Adrenal gland (tissue), 5 donors: ENCODE results near the gene KRTAP12-3.
"Not testable (repeated sequence)": the region's sequence is repeated elsewhere in the genome, so short reads cannot be mapped to it uniquely, and the experiment has no call there.

ENCODE experiments used
- POLR2A ChIP-seq, 2 donors: fragments of 450-650 bp; IDR thresholded peaks; one replicate each; pipeline ENCODE4 v1.6.1; 2017; ENCODE audit warnings: antibody characterized with exemption in 2 of 2, mild to moderate bottlenecking in 2 of 2, moderate library complexity in 1 of 2
- TF ChIP-seq, protein P1 (sequence below), 6 experiments: fragments of 450-650 bp in 4 of 6; fragments of 200-600 bp in 2 of 6; sonication (generic) in 1 of 6; IDR thresholded peaks; 1 replicate in 5 of 6; 2 replicates in 1 of 6; pipeline versions ENCODE4 v1.5.1 to v1.8.0; 2016 to 2021; ENCODE audit warnings: antibody characterized with exemption in 6 of 6, mild to moderate bottlenecking in 2 of 6, moderate library complexity in 1 of 6
- donor health status: DM: no; HTN: no; CAD: no.

DNA sequence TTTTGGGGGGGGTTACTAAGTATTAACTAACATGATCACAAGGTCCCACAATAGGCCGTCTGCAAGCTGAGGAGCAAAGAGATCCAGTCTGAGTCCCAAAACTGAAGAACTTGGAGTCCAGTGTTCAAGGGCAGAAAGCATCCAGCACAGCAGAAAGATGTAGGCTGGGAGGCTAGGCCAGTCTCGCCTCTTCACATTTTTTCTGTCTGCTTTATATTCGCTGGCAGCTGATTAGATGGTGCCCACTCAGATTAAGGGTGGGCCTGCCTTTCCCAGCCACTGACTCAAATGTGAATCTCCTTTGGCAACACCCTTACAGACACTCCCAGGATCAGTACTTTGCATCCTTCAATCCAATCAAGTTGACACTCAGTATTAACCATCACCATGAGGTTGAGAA is 32.0 kb downstream of the KRTAP12-3 start:
- TF ChIP-seq, protein P1, sequence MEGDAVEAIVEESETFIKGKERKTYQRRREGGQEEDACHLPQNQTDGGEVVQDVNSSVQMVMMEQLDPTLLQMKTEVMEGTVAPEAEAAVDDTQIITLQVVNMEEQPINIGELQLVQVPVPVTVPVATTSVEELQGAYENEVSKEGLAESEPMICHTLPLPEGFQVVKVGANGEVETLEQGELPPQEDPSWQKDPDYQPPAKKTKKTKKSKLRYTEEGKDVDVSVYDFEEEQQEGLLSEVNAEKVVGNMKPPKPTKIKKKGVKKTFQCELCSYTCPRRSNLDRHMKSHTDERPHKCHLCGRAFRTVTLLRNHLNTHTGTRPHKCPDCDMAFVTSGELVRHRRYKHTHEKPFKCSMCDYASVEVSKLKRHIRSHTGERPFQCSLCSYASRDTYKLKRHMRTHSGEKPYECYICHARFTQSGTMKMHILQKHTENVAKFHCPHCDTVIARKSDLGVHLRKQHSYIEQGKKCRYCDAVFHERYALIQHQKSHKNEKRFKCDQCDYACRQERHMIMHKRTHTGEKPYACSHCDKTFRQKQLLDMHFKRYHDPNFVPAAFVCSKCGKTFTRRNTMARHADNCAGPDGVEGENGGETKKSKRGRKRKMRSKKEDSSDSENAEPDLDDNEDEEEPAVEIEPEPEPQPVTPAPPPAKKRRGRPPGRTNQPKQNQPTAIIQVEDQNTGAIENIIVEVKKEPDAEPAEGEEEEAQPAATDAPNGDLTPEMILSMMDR (IDR thresholded peaks at IDR 0.05): not testable (repeated sequence)
- TF ChIP-seq POLR2A (IDR thresholded peaks at IDR 0.05): not testable (repeated sequence)
